Measurements from ENCODE around the gene ANLN.
"Not testable (repeated sequence)": the region's sequence is repeated elsewhere in the genome, so short reads cannot be mapped to it uniquely, and the experiment has no call there.

DNA sequence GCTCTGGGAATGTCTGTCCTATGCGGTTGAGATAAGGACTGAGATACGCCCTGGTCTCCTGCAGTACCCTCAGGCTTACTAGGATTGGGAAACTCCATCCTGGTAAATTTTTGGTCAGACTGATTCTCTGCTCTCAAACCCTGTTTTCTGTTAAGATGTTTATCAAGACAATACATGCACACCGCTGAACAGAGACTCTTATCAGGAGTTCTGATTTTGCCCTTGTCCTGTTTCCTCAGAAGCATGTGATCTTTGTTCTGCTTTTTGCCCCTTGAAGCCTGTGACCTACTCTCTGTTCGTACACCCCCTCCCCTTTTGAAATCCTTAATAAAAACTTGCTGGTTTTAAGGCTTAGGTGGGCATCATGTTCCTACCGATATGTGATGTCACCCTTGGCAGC lies 76.3 kb downstream of the ANLN start:
- not testable (repeated sequence) for TF ChIP-seq CTCF (optimal IDR thresholded peaks at IDR 0.05 in 1 of 3, IDR thresholded peaks at IDR 0.05 in 1 of 3, conservative IDR thresholded peaks at IDR 0.05 in 1 of 3; ENCODE audit: extremely low read depth in 1 of 3, insufficient read depth in 2 of 3, low read length in 3 of 3); EZH2 (IDR thresholded peaks at IDR 0.05; ENCODE audit: low read length)

All from keratinocyte (primary cell).